ENCODE results near the gene PTGFR. TPM values are rescaled to one million over a fixed set of nuclear protein-coding genes. Genes with fewer than 3 reads are reported as not detected.

The PTGFR gene
- total and polyA plus RNA-seq, 10 of the 15 experiments (the other 5 are each of a cell fraction or from before 2014, with no cell fraction given): not detected

GRCh38 chr1:78587211-78587610 lies 96.4 kb downstream of the PTGFR start:
- Histone ChIP-seq H3K27me3 (replicated peaks in 1 of 2; ENCODE audit: control insufficient read depth in 2 of 2, insufficient read depth in 2 of 2, low read length in 1 of 2) (no peaks in the 10 kb centered on the region; a peak in 1 of 4 replicates), H3K36me3 (ENCODE audit: control insufficient read depth in 2 of 2, insufficient read depth in 2 of 2, low read length in 1 of 2) (no peaks in the 10 kb centered on the region), H3K79me2 (ENCODE audit: control insufficient read depth, insufficient read depth, low read length) (no peaks in the 10 kb centered on the region), H3K9ac (ENCODE audit: control insufficient read depth, insufficient read depth, low read length) (no peak overlapping the region), H4K20me1 (ENCODE audit: control insufficient read depth, insufficient read depth) (no peaks in the 10 kb centered on the region), H3K4me2 (ENCODE audit: control insufficient read depth, insufficient read depth) (no peak overlapping the region), H3K9me3 (replicated peaks; ENCODE audit: control insufficient read depth, insufficient read depth, low read length) (no peaks in the 10 kb centered on the region), H2AFZ (ENCODE audit: control insufficient read depth, low read depth, low read length) (no peak overlapping the region), H3K27ac (ENCODE audit: control insufficient read depth, insufficient read depth) (no peak overlapping the region), H3K4me1 (ENCODE audit: control insufficient read depth, insufficient read depth, low read length) (no peaks in the 10 kb centered on the region), H3K4me3 (no peak overlapping the region)
- DNase-seq (ENCODE audit: low read depth, low spot score) (no peak), FAIRE-seq (no peak), ATAC-seq (no peak)
- intact Hi-C loops (cut with micrococcal nuclease; ENCODE audit: unreplicated experiment) (no loop called here), in situ Hi-C loops (cut with MboI) (no loop called here)
- SMC1A ChIA-PET (ENCODE audit: uncharacterized antibody, unreplicated experiment): interaction anchor here (1.3 kb wide), 1 partner anchor 10 kb away, joined by 3 read pairs; no protein-coding TSS in a partner anchor
- RAD21 ChIA-PET (ENCODE audit: unreplicated experiment): no interaction called here
- no TSS peak for BruUV-seq (replicated peaks)
- POLR2A ChIA-PET: no interaction called here
- 0% methylated on average over 1 of the region's 1 CpG for WGBS (ENCODE audit: insufficient coverage, insufficient replicate concordance, low lambda C conversion rate, missing lambda C conversion rate)
- CTCF ChIA-PET: no interaction called here
- TF ChIP-seq RBBP5 (conservative IDR thresholded peaks at IDR 0.05) (no peak), ATF7 (IDR thresholded peaks at IDR 0.05; ENCODE audit: low read depth) (no peak), CHD2 (IDR thresholded peaks at IDR 0.05; ENCODE audit: borderline replicate concordance, low read depth, low read length) (no peak), IRF4 (IDR thresholded peaks at IDR 0.05; ENCODE audit: low read depth, low read length) (no peak), ASH2L (IDR thresholded peaks at IDR 0.05; ENCODE audit: borderline replicate concordance, low read depth) (no peak), STAT3 (IDR thresholded peaks at IDR 0.05; ENCODE audit: low read depth, low read length) (no peak), CREM (IDR thresholded peaks at IDR 0.05; ENCODE audit: low read depth) (no peak)
- TF ChIP-seq, protein P1, sequence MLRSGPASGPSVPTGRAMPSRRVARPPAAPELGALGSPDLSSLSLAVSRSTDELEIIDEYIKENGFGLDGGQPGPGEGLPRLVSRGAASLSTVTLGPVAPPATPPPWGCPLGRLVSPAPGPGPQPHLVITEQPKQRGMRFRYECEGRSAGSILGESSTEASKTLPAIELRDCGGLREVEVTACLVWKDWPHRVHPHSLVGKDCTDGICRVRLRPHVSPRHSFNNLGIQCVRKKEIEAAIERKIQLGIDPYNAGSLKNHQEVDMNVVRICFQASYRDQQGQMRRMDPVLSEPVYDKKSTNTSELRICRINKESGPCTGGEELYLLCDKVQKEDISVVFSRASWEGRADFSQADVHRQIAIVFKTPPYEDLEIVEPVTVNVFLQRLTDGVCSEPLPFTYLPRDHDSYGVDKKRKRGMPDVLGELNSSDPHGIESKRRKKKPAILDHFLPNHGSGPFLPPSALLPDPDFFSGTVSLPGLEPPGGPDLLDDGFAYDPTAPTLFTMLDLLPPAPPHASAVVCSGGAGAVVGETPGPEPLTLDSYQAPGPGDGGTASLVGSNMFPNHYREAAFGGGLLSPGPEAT (IDR thresholded peaks at IDR 0.05; ENCODE audit: low read depth): no peak

Other genes with a start within 250 kb of the PTGFR start
- 150 and 212 TPM in 2 replicates for gene IFI44L, start 129.5 kb downstream of the PTGFR start, total RNA-seq (2014; rRNA removed)
- 243 and 303 TPM in 2 replicates for gene IFI44L, start 129.5 kb downstream of the PTGFR start, total RNA-seq (2014; rRNA removed; fragmentation: Illumina TruSeq; extraction: Trizol)
- 187 and 193 TPM in 2 replicates for gene IFI44L, start 129.5 kb downstream of the PTGFR start, total RNA-seq (2021)
- gene IFI44L, start 129.5 kb downstream of the PTGFR start, polyA plus RNA-seq (2011; rRNA removed): 371 and 634 TPM in 2 replicates
- gene IFI44L, start 129.5 kb downstream of the PTGFR start, polyA plus RNA-seq (2014; fragmentation: Illumina TruSeq; extraction: Trizol): 199 and 309 TPM in 2 replicates
- gene IFI44L, start 129.5 kb downstream of the PTGFR start, polyA plus RNA-seq (2014; fragmentation: Nextera tagmentation; extraction: Ambion mirVana): 100 to 1,000 TPM; 124 to 158 TPM
- gene IFI44L, start 129.5 kb downstream of the PTGFR start, polyA plus RNA-seq (2014; rRNA removed): 143 and 224 TPM in 2 replicates
- gene IFI44L, start 129.5 kb downstream of the PTGFR start, polyA plus RNA-seq (2016; fragmentation: Nextera tagmentation; extraction: Ambion mirVana): 10 to 100 TPM; 58.0 to 66.1 TPM
- 67.2 and 97.3 TPM in 2 replicates for gene IFI44, start 158.9 kb downstream of the PTGFR start, total RNA-seq (2014; rRNA removed)
- 106 and 119 TPM in 2 replicates for gene IFI44, start 158.9 kb downstream of the PTGFR start, total RNA-seq (2014; rRNA removed; fragmentation: Illumina TruSeq; extraction: Trizol)
- 74.0 and 79.2 TPM in 2 replicates for gene IFI44, start 158.9 kb downstream of the PTGFR start, total RNA-seq (2021)
- 272 and 466 TPM in 2 replicates for gene IFI44, start 158.9 kb downstream of the PTGFR start, polyA plus RNA-seq (2011; rRNA removed)
- gene IFI44, start 158.9 kb downstream of the PTGFR start, polyA plus RNA-seq (2014; fragmentation: Illumina TruSeq; extraction: Trizol): 120 and 175 TPM in 2 replicates
- 100 to 1,000 TPM in 1 of 2 experiments, 10 to 100 TPM in 1; 75.6 to 125 TPM for gene IFI44, start 158.9 kb downstream of the PTGFR start, polyA plus RNA-seq (2014; fragmentation: Nextera tagmentation; extraction: Ambion mirVana)
- gene IFI44, start 158.9 kb downstream of the PTGFR start, polyA plus RNA-seq (2014; rRNA removed): 111 and 139 TPM in 2 replicates
- gene IFI44, start 158.9 kb downstream of the PTGFR start, polyA plus RNA-seq (2016; fragmentation: Nextera tagmentation; extraction: Ambion mirVana): 10 to 100 TPM; 37.7 to 40.9 TPM